ENCODE results near the gene FAM180B.

Gene FAM180B

GRCh38 chr11:47603295-47603694, 16.8 kb downstream of the FAM180B start:
- Histone ChIP-seq H3K36me3 (ENCODE audit: control insufficient read depth, insufficient read depth, low read length) (no peaks in the 10 kb centered on the region), H3K9ac (ENCODE audit: low read depth, low read length) (no peak overlapping the region), H3K27me3 (ENCODE audit: control insufficient read depth, insufficient read depth, low read length) (no peaks in the 10 kb centered on the region), H3K4me3 (ENCODE audit: low read depth, low read length) (no peak overlapping the region), H3K4me1 (ENCODE audit: control insufficient read depth, insufficient read depth, low read length) (no peaks in the 10 kb centered on the region), H3K9me3 (ENCODE audit: control insufficient read depth, insufficient read depth, low read length) (no peaks in the 10 kb centered on the region)

- Histone ChIP-seq H3K4me1 (ENCODE audit: control insufficient read depth, insufficient read depth, low read length) (no peaks in the 10 kb centered on the region), H3K27me3 (ENCODE audit: control insufficient read depth, insufficient read depth, low read length) (no peaks in the 10 kb centered on the region)
These were observed 19.4 kb downstream of the FAM180B start for GRCh38 chr11:47605921-47606320.

GRCh38 chr11:47606731-47607130, 20.3 kb downstream of the FAM180B start:
- H3K27me3 ChIP-seq (ENCODE audit: control insufficient read depth, insufficient read depth, low read length): no peaks in the 10 kb centered on the region
- H3K9ac ChIP-seq (ENCODE audit: low read depth, low read length): no peak overlapping the region
- H3K9me3 ChIP-seq (ENCODE audit: control insufficient read depth, insufficient read depth, low read length): no peaks in the 10 kb centered on the region
- no peaks in the 10 kb centered on the region for H3K4me1 ChIP-seq (ENCODE audit: control insufficient read depth, insufficient read depth, low read length)
- no peak overlapping the region for H3K4me3 ChIP-seq (ENCODE audit: low read depth, low read length)
- no peaks in the 10 kb centered on the region for H3K36me3 ChIP-seq (ENCODE audit: control insufficient read depth, insufficient read depth, low read length)

More at GRCh38 chr11:47605921-47606320, 19.4 kb downstream of the FAM180B start:
- H3K9ac ChIP-seq (ENCODE audit: low read depth, low read length): no peak overlapping the region
- no peaks in the 10 kb centered on the region for H3K9me3 ChIP-seq (ENCODE audit: control insufficient read depth, insufficient read depth, low read length)
- H3K4me3 ChIP-seq (ENCODE audit: low read depth, low read length): no peak overlapping the region
- no peaks in the 10 kb centered on the region for H3K36me3 ChIP-seq (ENCODE audit: control insufficient read depth, insufficient read depth, low read length)

GRCh38 chr11:47607380-47607779, 20.9 kb downstream of the FAM180B start:
- Histone ChIP-seq H3K27me3 (ENCODE audit: control insufficient read depth, insufficient read depth, low read length) (no peaks in the 10 kb centered on the region), H3K9me3 (ENCODE audit: control insufficient read depth, insufficient read depth, low read length) (no peaks in the 10 kb centered on the region), H3K4me3 (ENCODE audit: low read depth, low read length) (no peak overlapping the region), H3K9ac (ENCODE audit: low read depth, low read length) (no peak overlapping the region), H3K36me3 (ENCODE audit: control insufficient read depth, insufficient read depth, low read length) (no peaks in the 10 kb centered on the region), H3K4me1 (ENCODE audit: control insufficient read depth, insufficient read depth, low read length) (no peaks in the 10 kb centered on the region)

GRCh38 chr11:47609675-47610074, 23.2 kb downstream of the FAM180B start:
- H3K36me3 ChIP-seq (ENCODE audit: control insufficient read depth, insufficient read depth, low read length): no peaks in the 10 kb centered on the region
- H3K9me3 ChIP-seq (ENCODE audit: control insufficient read depth, insufficient read depth, low read length): no peaks in the 10 kb centered on the region
- no peaks in the 10 kb centered on the region for H3K4me1 ChIP-seq (ENCODE audit: control insufficient read depth, insufficient read depth, low read length)
- no peak overlapping the region for H3K9ac ChIP-seq (ENCODE audit: low read depth, low read length)
- H3K4me3 ChIP-seq (ENCODE audit: low read depth, low read length): no peak overlapping the region
- no peaks in the 10 kb centered on the region for H3K27me3 ChIP-seq (ENCODE audit: control insufficient read depth, insufficient read depth, low read length)

GRCh38 chr11:47611348-47611794, 24.9 kb downstream of the FAM180B start:
- no peaks in the 10 kb centered on the region for H3K4me1 ChIP-seq (ENCODE audit: control insufficient read depth, insufficient read depth, low read length)
- H3K27me3 ChIP-seq (ENCODE audit: control insufficient read depth, insufficient read depth, low read length): no peaks in the 10 kb centered on the region
- H3K36me3 ChIP-seq (ENCODE audit: control insufficient read depth, insufficient read depth, low read length): no peaks in the 10 kb centered on the region
- H3K9ac ChIP-seq (ENCODE audit: low read depth, low read length): no peak overlapping the region
- no peaks in the 10 kb centered on the region for H3K9me3 ChIP-seq (ENCODE audit: control insufficient read depth, insufficient read depth, low read length)
- no peak overlapping the region for H3K4me3 ChIP-seq (ENCODE audit: low read depth, low read length)

- Histone ChIP-seq H3K9ac (ENCODE audit: low read depth, low read length) (no peak overlapping the region), H3K4me1 (ENCODE audit: control insufficient read depth, insufficient read depth, low read length) (no peaks in the 10 kb centered on the region), H3K27me3 (ENCODE audit: control insufficient read depth, insufficient read depth, low read length) (no peaks in the 10 kb centered on the region), H3K9me3 (ENCODE audit: control insufficient read depth, insufficient read depth, low read length) (no peaks in the 10 kb centered on the region), H3K36me3 (ENCODE audit: control insufficient read depth, insufficient read depth, low read length) (no peaks in the 10 kb centered on the region), H3K4me3 (ENCODE audit: low read depth, low read length) (no peak overlapping the region)
These were observed 28.8 kb downstream of the FAM180B start for GRCh38 chr11:47615249-47615648.

GRCh38 chr11:47616726-47617416, 30.4 kb downstream of the FAM180B start:
- no peaks in the 10 kb centered on the region for H3K4me1 ChIP-seq (ENCODE audit: control insufficient read depth, insufficient read depth, low read length)
- H3K9ac ChIP-seq (ENCODE audit: low read depth, low read length): no peak overlapping the region
- no peaks in the 10 kb centered on the region for H3K9me3 ChIP-seq (ENCODE audit: control insufficient read depth, insufficient read depth, low read length)
- peaks cover 3% of the 10 kb centered on the region for H3K36me3 ChIP-seq (ENCODE audit: control insufficient read depth, insufficient read depth, low read length)
- H3K27me3 ChIP-seq (ENCODE audit: control insufficient read depth, insufficient read depth, low read length): no peaks in the 10 kb centered on the region
- H3K4me3 ChIP-seq (ENCODE audit: low read depth, low read length): no peak overlapping the region

GRCh38 chr11:47617417-47617809, 30.9 kb downstream of the FAM180B start:
- Histone ChIP-seq H3K36me3 (ENCODE audit: control insufficient read depth, insufficient read depth, low read length) (peaks cover 7% of the 10 kb centered on the region), H3K9ac (ENCODE audit: low read depth, low read length) (no peak overlapping the region), H3K9me3 (ENCODE audit: control insufficient read depth, insufficient read depth, low read length) (no peaks in the 10 kb centered on the region)

GRCh38 chr11:47620836-47621378, 34.4 kb downstream of the FAM180B start:
- Histone ChIP-seq H3K4me1 (ENCODE audit: control insufficient read depth, insufficient read depth, low read length) (no peaks in the 10 kb centered on the region), H3K9ac (ENCODE audit: low read depth, low read length) (no peak overlapping the region), H3K27me3 (ENCODE audit: control insufficient read depth, insufficient read depth, low read length) (no peaks in the 10 kb centered on the region), H3K9me3 (ENCODE audit: control insufficient read depth, insufficient read depth, low read length) (no peaks in the 10 kb centered on the region), H3K4me3 (ENCODE audit: low read depth, low read length) (no peak overlapping the region), H3K36me3 (ENCODE audit: control insufficient read depth, insufficient read depth, low read length) (peaks cover 12% of the 10 kb centered on the region)

More at GRCh38 chr11:47617417-47617809, 30.9 kb downstream of the FAM180B start:
- no peak overlapping the region for H3K4me3 ChIP-seq (ENCODE audit: low read depth, low read length)
- H3K4me1 ChIP-seq (ENCODE audit: control insufficient read depth, insufficient read depth, low read length): no peaks in the 10 kb centered on the region
- H3K27me3 ChIP-seq (ENCODE audit: control insufficient read depth, insufficient read depth, low read length): no peaks in the 10 kb centered on the region

GRCh38 chr11:47626234-47626633, 39.8 kb downstream of the FAM180B start:
- no peaks in the 10 kb centered on the region for H3K27me3 ChIP-seq (ENCODE audit: control insufficient read depth, insufficient read depth, low read length)
- peaks cover 47% of the 10 kb centered on the region for H3K36me3 ChIP-seq (ENCODE audit: control insufficient read depth, insufficient read depth, low read length)
- H3K9ac ChIP-seq (ENCODE audit: low read depth, low read length): no peak overlapping the region

GRCh38 chr11:47628026-47628425, 41.5 kb downstream of the FAM180B start:
- Histone ChIP-seq H3K4me3 (ENCODE audit: low read depth, low read length) (no peak overlapping the region), H3K9ac (ENCODE audit: low read depth, low read length) (no peak overlapping the region), H3K4me1 (ENCODE audit: control insufficient read depth, insufficient read depth, low read length) (no peaks in the 10 kb centered on the region), H3K27me3 (ENCODE audit: control insufficient read depth, insufficient read depth, low read length) (no peaks in the 10 kb centered on the region), H3K36me3 (ENCODE audit: control insufficient read depth, insufficient read depth, low read length) (peaks cover 41% of the 10 kb centered on the region), H3K9me3 (ENCODE audit: control insufficient read depth, insufficient read depth, low read length) (no peaks in the 10 kb centered on the region)

More at GRCh38 chr11:47626234-47626633, 39.8 kb downstream of the FAM180B start:
- no peak overlapping the region for H3K4me3 ChIP-seq (ENCODE audit: low read depth, low read length)
- H3K9me3 ChIP-seq (ENCODE audit: control insufficient read depth, insufficient read depth, low read length): no peaks in the 10 kb centered on the region
- no peaks in the 10 kb centered on the region for H3K4me1 ChIP-seq (ENCODE audit: control insufficient read depth, insufficient read depth, low read length)
